GM10847 (cell line): ENCODE measurements around the gene TEX28.
"Not testable (repeated sequence)": the region's sequence is repeated elsewhere in the genome, so short reads cannot be mapped to it uniquely, and the experiment has no call there.

ENCODE experiments used
- POLR2A ChIP-seq: IDR thresholded peaks from 2 replicates; pipeline ENCODE4 v1.6.1; 2011; ENCODE audit not compliant: insufficient read length; ENCODE audit errors: extremely low read depth

The TEX28 gene

DNA sequence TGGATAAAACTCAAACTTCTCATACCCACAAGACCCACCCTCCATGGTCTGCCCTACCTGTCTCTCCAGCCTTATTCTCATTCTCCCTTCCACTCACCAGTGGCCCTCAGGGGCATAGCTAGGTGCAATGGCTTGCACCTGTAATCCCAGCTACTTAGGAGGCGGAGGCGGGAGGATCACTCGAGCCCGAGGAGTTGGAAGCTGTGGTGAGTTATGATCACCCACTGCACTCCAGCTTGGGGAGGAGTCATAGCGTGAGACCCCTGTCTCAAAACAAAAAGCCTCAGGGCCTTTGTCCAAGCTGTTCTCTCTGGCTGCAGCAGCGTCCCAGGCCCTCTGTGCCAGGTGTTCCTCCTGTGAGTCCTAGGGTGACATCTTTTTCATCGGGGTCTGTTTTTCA lies 17.2 kb upstream of the TEX28 start:
- TF ChIP-seq POLR2A, result no peak

DNA sequence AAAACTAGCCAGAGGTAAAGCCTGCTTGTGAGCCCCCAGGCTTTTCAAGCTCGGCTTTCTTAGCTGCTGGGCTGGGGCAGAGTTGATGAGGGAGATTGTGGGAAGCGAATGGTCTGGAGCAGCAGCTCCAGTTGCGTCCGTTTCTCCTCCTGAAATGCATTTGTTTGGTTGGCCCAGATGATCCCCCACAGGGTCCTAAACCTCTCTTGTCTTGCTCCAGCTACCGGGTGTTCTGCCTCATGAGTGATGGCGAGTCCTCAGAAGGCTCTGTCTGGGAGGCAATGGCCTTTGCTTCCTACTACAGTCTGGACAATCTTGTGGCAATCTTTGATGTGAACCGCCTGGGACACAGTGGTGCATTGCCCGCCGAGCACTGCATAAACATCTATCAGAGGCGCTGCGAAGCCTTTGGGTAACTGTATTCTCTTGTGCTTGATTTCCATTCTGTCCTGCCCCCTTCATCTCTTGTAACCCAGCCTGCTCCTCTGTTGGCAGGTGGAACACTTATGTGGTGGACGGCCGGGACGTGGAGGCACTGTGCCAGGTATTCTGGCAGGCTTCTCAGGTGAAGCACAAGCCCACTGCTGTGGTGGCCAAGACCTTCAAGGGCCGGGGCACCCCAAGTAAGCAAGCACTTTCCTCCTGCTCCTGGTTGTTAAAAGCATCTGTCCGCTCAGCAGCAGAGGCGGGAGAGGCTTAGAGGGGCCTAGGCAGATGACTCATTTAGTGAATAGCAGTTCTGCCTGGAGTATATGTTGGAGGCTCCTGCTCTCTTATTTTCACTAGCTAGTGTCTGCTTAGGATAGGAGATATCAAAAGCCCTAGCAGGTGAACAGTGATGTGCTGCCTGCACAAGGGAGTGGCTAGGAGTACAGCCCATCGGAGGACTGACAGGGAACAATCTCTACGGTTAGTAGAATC lies 16.0 kb upstream of the TEX28 start:
- TF ChIP-seq POLR2A, result no peak

DNA sequence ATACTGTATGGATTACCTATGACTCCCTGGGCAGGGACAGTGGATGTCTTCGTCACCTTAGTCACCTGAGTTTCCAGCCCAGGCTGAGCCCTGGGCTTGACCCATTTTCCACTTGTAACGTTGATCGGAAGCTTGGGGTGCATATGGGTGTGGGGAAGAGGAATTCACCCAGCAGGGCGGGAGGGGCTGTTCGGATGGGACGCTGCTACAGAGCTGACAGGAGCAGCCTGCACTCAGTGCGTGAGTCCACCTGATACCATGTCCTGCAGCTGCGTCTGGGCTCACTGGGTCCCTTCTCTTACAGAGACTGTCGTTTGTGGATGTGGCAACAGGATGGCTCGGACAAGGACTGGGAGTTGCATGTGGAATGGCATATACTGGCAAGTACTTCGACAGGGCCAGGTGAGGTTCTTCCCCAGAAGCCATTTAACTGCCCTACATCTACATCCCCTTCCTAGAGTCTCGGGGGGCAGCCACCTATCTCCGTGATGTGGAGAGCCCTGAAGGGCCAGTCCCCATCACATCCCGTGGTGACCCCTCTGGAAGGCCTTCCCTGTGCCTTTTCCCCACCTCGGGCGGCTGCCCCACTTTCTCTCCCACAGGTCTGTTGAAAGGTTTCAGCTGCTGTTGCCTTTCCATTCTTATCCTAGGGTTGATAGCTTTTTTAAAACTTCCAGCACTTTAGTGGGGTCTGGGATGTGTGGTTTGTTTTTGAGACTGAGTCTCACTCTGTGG lies 14.3 kb upstream of the TEX28 start:
- no peak for TF ChIP-seq POLR2A

DNA sequence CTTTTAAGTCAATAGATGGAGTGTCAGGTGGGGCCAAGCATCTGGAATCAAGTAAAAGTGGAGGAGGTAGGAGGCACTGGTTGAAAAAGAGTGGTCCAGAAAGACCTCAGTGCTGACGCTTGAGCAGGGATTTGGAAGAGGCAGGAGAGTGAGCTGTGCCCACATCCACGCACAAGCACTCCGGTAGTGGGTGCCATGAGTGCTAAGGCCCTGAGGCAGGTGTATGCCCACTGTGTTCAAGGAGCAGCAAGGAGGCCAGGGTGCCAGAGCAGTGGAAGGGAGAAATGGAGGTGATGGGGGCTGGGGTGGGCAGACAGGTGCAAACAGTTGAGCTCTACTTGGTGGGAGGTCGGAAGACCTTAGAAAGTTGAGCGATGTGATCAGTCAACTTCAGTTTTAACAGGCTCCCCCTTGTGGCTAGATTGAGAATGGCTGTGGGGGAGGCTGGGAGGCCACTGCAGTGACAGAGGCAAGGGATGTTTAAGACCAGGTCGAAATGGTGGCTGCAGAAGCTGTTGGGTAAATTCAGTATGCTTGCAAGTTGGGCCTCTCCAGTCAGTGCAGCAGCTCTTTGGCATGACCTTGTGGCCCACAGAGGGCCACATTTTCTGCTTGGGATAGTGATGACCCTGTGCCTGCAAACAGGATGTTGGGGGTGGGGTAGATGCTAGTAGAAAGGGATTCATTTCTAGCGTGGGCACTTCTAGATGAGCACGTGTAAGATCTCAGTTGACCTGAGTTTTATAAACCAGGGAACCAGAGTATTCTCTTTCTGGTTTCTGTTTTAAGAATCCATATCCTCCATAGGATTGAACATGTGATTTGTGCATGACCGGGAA lies 13.4 kb upstream of the TEX28 start:
- no peak for TF ChIP-seq POLR2A

DNA sequence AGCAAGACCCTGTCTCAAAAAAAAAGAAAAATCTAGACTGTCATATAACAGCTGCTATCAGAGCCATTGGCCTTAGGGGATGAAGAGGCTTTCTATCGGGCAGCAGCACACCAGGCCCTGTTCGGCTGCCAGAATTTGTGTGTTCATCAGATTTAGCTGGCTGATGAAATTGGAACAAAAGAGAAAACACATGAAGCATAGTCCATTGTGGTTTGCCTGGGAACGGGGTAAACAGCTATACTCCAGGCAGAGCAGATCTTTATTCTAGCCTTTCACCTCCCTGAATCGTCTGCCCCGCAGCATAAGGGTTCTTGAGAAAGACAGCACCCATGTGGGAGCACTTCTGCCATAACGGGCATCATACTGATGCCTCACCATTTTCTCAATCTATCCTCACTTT lies 12.3 kb upstream of the TEX28 start:
- no peak for TF ChIP-seq POLR2A

DNA sequence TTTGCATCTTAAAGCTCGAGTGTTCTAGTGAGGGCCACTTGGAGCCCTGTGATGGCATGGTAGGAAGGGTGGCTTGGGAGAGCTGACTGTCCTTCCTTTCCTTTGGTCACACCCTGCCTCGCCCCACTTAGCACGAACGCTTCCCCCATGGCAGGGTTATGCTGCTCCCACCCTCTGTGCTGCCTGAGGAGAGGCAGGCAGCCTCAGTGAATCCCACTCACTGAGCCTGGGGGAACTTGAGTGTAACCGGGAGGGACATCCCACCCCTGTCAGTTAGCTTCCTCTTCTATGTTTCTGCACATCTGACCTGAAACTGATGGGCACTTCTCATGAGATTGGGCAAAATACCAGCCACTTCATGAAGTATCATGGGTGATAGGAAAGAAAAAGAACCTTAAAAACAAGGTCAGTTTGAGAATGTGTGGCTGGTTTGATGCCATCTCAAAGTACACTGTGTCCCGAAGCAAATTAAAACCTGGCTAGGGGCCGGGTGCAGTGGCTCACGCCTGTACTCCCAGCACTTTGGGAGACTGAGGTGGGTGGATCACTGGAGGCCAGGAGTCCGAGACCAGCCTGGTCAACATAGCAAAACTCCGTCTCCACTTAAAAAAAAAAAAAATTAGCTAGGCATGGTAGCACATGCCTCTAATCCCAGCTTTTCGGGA lies 10.7 kb upstream of the TEX28 start:
- TF ChIP-seq POLR2A, result no peak

DNA sequence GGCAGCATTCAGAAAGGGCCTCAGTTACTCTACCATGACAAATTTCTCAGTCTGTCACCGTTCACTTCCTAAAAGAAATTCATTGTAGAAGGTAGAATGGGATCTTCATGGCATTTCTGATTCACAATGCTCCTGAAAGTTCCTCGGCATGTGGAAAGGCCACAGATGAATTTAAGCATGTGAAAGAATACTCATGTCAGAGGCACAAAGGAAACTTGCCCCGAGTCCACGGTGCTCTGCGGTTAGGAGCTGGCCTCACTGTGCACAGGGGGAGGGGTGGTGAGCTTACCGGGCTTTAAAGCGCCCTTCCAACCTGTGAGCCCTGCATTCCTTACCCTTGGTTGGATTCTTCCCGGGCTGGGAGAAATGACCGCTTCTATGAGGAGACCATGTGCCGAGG lies 9.9 kb upstream of the TEX28 start:
- TF ChIP-seq POLR2A, result no peak

DNA sequence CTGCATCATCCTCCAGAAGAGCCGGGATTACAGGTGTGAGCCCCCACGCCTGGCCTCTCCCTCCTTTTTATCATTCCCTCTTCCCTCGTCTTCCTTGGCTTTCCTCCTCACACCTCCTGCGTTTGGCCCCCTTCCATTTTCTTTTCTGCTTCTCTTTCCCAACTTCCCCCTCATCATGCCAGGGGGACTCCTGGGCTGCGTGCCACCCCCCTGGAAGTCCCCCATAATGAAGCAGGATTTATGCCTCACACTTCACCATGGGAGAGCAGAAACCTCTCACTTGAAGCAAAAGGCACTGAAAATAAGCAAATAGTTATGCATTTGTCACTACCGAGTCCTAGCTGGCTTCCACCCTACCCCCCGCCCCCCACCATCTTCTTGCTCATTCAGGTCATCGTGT lies 8.6 kb upstream of the TEX28 start:
- TF ChIP-seq POLR2A, result no peak

DNA sequence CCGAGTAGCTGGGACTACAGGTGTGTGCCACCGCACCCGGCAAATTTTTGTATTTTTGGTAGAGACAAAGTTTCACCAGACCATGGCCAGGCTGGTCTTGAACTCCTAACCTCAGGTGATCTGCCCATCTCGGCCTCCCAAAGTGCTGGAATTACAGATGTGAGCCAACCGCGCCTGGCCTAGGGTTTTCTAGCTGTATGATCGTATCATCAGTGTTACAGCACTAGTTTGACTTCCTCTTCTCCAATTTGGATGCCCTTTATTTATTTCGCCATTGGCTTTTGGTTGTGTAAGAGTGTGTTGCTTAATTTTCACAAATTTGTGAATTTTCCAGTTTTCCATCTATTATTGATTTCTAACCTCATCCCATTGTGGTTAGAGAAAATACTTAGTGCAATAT lies 5.9 kb upstream of the TEX28 start:
- no peak for TF ChIP-seq POLR2A

DNA sequence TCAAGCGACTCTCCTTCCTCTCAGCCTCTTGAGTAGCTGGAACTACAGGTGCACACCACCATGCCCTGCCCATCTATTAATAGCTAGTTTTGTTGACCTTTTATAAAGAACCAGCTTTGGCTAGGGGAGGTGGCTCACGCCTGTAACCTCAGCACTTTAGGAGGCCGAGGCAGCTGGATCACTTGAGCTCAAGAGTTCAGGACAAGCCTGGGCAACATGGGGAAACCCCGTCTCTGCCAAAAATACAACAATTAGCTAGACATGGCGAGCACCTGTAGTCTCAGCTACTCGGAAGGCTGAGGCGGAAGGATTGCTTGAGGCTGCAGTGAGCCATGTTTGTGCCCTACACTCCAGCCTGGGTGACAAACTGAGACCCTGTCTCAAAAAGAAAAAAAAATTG lies 3.4 kb upstream of the TEX28 start:
- no peak for TF ChIP-seq POLR2A

DNA sequence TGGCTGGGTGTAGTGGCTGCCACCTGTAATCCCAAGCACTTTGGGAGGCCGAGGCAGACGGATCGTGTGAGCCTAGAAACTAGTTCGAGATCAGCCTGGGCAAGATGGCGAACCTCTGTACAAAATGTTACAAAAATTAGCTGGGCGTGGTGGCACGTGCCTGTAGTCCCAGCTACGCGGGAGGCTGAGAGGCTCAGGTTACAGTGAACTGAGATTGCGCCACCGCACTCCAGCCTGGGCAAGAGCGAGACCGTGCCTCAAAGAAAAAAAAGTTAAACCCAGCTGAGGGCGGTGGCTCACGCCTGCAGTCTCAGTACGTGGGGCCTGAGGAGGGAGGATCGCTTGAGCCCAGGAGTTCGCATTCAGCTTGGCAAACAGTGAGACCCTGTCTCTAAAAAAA lies 1.8 kb upstream of the TEX28 start:
- TF ChIP-seq POLR2A, result no peak

DNA sequence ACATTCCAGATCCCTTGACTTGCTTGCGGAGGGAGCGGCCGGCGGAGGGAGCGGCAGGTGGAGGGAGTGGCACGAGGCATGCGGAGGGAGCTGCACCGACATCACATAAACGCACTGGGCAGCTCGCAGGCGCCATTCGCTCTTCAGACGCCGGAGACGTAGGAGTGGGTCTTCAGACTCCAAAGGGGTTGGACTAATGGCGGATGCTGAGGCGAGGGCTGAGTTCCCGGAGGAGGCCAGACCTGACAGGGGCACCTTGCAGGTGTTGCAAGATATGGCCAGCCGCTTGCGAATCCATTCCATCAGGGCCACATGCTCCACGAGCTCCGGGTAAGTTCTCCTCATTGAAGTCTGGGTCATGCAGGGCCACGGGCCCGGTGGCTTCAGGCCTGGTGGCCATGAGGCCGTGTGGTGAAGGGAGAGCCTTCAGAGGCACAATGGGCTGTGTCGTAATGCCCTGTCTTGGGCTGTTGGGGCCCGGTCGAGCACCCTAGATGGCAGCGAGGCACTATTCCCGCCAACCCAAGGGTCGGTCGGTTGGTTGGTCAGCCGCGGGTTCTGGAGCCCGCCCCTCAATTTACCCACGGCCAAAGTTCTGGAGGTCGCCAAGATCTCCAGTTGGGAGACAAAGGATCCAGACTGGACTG lies 863 bp upstream of the TEX28 start, which contains the start of gene TKTL1:
Gene TKTL1, plus strand, starts transcription at position 132 of the 647 bp plus-strand sequence. Its CDS starts 65 bp downstream, at position 197.
- TF ChIP-seq POLR2A, result no peak

DNA sequence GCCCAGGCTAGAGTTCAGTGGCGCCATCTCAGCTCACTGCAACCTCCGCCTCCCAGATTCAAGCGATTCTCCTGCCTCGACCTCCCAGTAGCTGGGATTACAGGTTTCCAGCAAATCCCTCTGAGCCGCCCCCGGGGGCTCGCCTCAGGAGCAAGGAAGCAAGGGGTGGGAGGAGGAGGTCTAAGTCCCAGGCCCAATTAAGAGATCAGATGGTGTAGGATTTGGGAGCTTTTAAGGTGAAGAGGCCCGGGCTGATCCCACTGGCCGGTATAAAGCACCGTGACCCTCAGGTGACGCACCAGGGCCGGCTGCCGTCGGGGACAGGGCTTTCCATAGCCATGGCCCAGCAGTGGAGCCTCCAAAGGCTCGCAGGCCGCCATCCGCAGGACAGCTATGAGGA lies 37.6 kb downstream of the TEX28 start, which contains the start of gene OPN1MW3:
Gene OPN1MW3, plus strand, starts transcription at position 301 of the 400 bp plus-strand sequence. Its CDS starts 38 bp downstream, at position 339.
- not testable (repeated sequence) for TF ChIP-seq POLR2A
